HepG2 (cell line): ENCODE results near the gene ZFAND6. TPM values are rescaled to one million over a fixed set of nuclear protein-coding genes. Genes with fewer than 3 reads are reported as not detected.

ENCODE experiments used
- ASH2L ChIP-seq: fragments of 300-600, 200-600 bp; sonication (generic); IDR thresholded peaks from 2 replicates; pipeline ENCODE4 v1.7.0; 2017; ENCODE audit warnings: low read depth, mild to moderate bottlenecking, moderate library complexity, mixed read lengths, low read length; ENCODE audit not compliant: insufficient read length
- BORCS8-MEF2B ChIP-seq: sonication (generic); formaldehyde crosslinking; IDR thresholded peaks from 2 replicates; pipeline ENCODE4 v1.8.0; 2022; ENCODE audit warnings: mild to moderate bottlenecking, missing genetic modification reagents
- CSRNP1 ChIP-seq: sonication (generic); formaldehyde crosslinking; IDR thresholded peaks from 2 replicates; pipeline ENCODE4 v1.8.1; 2023; ENCODE audit warnings: mild to moderate bottlenecking, missing genetic modification reagents
- DNMT1 ChIP-seq: sonication (generic); formaldehyde crosslinking; IDR thresholded peaks from 2 replicates; pipeline ENCODE4 v1.5.1; 2020; ENCODE audit warnings: mild to moderate bottlenecking, missing genetic modification reagents
- GATA4 ChIP-seq: sonication (generic); IDR thresholded peaks from 2 replicates; pipeline ENCODE4 v1.6.1; 2016; ENCODE audit warnings: antibody characterized with exemption, low read depth, borderline replicate concordance
- HNF4G ChIP-seq, 2 experiments: sonication (generic) in 1 of 2; formaldehyde crosslinking in 1 of 2; IDR thresholded peaks; 2 replicates each; pipeline versions ENCODE4 v1.4.0 to v1.6.1; 2011 to 2020; ENCODE audit warnings: borderline replicate concordance in 2 of 2, low read depth in 2 of 2, mild to moderate bottlenecking in 2 of 2, low read length in 1 of 2, missing genetic modification reagents in 1 of 2, moderate library complexity in 1 of 2
- PHF20 ChIP-seq: sonication (generic); formaldehyde crosslinking; IDR thresholded peaks from 2 replicates; pipeline ENCODE4 v1.5.0; 2020; ENCODE audit warnings: mild to moderate bottlenecking, missing genetic modification reagents
- POLR2AphosphoS2 ChIP-seq: IDR thresholded peaks from 2 replicates; pipeline ENCODE4 v1.6.1; 2011; ENCODE audit warnings: low read depth, low read length, improper control_type of control experiment
- PRDM10 ChIP-seq: sonication (generic); formaldehyde crosslinking; IDR thresholded peaks from 2 replicates; pipeline ENCODE4 v1.4.0; 2020; ENCODE audit warnings: low read depth, missing genetic modification reagents
- REPIN1 ChIP-seq: sonication (generic); formaldehyde crosslinking; IDR thresholded peaks from 2 replicates; pipeline ENCODE4 v1.8.0; 2022; ENCODE audit warnings: missing genetic modification reagents, low read depth, mild to moderate bottlenecking, borderline replicate concordance
- TBP ChIP-seq: sonication (generic); formaldehyde crosslinking; IDR thresholded peaks from 2 replicates; pipeline ENCODE4 v1.5.0; 2020; ENCODE audit warnings: missing genetic modification reagents
- TBX2 ChIP-seq: sonication (generic); formaldehyde crosslinking; IDR thresholded peaks from 2 replicates; pipeline ENCODE4 v1.5.0; 2020; ENCODE audit warnings: missing genetic modification reagents, mild to moderate bottlenecking, borderline replicate concordance
- ZFX ChIP-seq: sonication (generic); formaldehyde crosslinking; IDR thresholded peaks from 2 replicates; pipeline ENCODE4 v1.4.0; 2020; ENCODE audit warnings: mild to moderate bottlenecking, low read depth, missing genetic modification reagents, moderate library complexity
- ZNF17 ChIP-seq: sonication (generic); formaldehyde crosslinking; IDR thresholded peaks from 2 replicates; pipeline ENCODE4 v1.5.0; 2020; ENCODE audit warnings: mild to moderate bottlenecking, missing genetic modification reagents
- ZNF572 ChIP-seq: sonication (generic); formaldehyde crosslinking; IDR thresholded peaks from 2 replicates; pipeline ENCODE4 v1.5.1; 2020; ENCODE audit warnings: mild to moderate bottlenecking, missing genetic modification reagents
- ZNF768 ChIP-seq: sonication (generic); formaldehyde crosslinking; IDR thresholded peaks from 2 replicates; pipeline ENCODE4 v1.4.0; 2020; ENCODE audit warnings: missing genetic modification reagents
- ZNF784 ChIP-seq: sonication (generic); formaldehyde crosslinking; IDR thresholded peaks from 2 replicates; pipeline ENCODE4 v1.5.1; 2020; ENCODE audit warnings: missing genetic modification reagents, mild to moderate bottlenecking, borderline replicate concordance
- polyA plus RNA-seq, 8 experiments: library from polyadenylated mRNA; depleted of rRNA in 3 of 8; stranded (reverse) in 7 of 8; unstranded in 1 of 8; fragments of >200 nt; fragmentation: Illumina TruSeq in 4 of 8; extraction: Trizol in 4 of 8; gene quantifications; 2 replicates each; pipeline versions ENCODE4 v1.2.1 to v1.2.3, GENCODE V29; 2011 to 2016; ENCODE audit warnings: low read depth in 4 of 8, missing spikeins in 1 of 8, mixed read lengths in 1 of 8; ENCODE audit not compliant: insufficient read depth in 1 of 8
- total RNA-seq, 5 experiments: library from RNA; depleted of rRNA; stranded (reverse); fragments of >200 nt; fragmentation: Illumina TruSeq; extraction: Trizol; gene quantifications; 2 replicates each; pipeline ENCODE4 v1.2.3, GENCODE V29; 2016; ENCODE audit warnings: low read depth in 1 of 5
- TF ChIP-seq, protein P1 (sequence below): sonication (generic); formaldehyde crosslinking; IDR thresholded peaks from 2 replicates; pipeline ENCODE4 v1.5.0; 2020; ENCODE audit warnings: missing genetic modification reagents, mild to moderate bottlenecking, borderline replicate concordance
- TF ChIP-seq, protein P2 (sequence below): IDR thresholded peaks from 2 replicates; pipeline ENCODE4 v1.6.1; 2018; ENCODE audit warnings: missing genetic modification reagents

ZFAND6 gene
- total and polyA plus RNA-seq, 2 of the 13 experiments (the other 11 are each of a cell fraction or from before 2014, with no cell fraction given), result 84.2 to 115 TPM

DNA sequence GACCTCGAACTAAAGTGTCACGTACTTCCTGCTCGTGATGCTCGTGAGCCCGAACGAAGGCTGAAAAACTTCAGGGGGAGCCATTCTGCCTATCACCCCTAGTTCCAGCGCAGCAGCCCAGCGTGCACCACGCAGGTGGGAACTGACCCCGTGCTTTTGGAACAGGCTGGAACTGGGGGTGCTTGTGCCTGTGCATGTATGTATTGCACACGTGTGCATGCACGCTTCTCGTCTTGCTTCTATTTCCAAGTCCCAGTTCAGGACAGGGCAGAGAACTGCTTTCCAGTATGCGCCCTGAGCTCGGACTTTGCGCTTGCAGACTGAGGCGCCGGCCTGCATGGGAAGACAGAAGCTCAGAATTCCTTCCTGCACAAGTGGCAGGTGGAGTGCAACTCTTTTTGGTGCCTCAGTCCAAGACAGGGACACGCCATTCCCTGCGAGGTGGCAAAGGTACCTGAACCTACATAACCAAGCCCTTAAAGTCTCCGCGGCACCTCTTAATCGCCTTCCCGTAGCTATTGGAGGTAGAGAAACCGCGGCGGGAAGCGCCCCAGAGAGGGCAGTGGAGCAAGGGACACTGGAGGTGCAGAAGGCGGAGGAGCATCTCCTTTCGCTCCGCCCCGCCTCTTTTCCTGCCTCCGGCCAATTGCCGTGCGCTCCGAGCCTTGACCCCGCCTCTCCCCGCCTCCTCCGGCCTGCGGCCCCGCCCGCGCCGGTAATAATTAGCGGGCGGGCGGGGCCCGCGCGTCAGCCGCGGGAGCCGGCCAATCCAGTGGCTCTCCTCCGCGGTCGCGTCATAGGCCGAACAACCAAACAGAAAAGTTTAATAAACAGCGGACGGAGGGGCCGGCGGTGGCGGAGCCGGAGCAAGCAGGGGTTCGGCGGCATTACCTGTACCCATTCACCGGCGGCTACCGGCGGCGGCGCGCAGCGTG is at the start of gene ZFAND6 (continued):
- TF ChIP-seq ASH2L (peak; percentile 32), GATA4 (peak; percentile 35; the same call in 1 of the 2 replicates), PHF20 (CRISPR knock-in tag) (peak; percentile 38; the same call in 1 of the 2 replicates), ZNF17 (CRISPR knock-in tag) (no peak), ZNF572 (CRISPR knock-in tag) (peak; percentile 83), HNF4G (IDR thresholded peaks at IDR 0.05; ENCODE audit: borderline replicate concordance, low read depth, low read length) (peak; percentile 51; the same call in 1 of the 2 replicates), HNF4G (CRISPR knock-in tag; IDR thresholded peaks at IDR 0.05; ENCODE audit: borderline replicate concordance, low read depth) (peak; percentile 29; the same call in 1 of the 2 replicates), ZNF768 (CRISPR knock-in tag) (no peak), BORCS8-MEF2B (CRISPR knock-in tag) (peak; percentile 37; the same call in 1 of the 2 replicates), CSRNP1 (CRISPR knock-in tag) (peak; percentile 52; the same call in 1 of the 2 replicates), TBX2 (CRISPR knock-in tag) (peak; percentile 25; the same call in 1 of the 2 replicates), DNMT1 (CRISPR knock-in tag) (no peak), ZFX (CRISPR knock-in tag) (peak; percentile 82), ZNF784 (CRISPR knock-in tag) (0 out of 2 replicates have a peak, but pooled peaks have one; percentile 9), POLR2AphosphoS2 (no peak), TBP (CRISPR knock-in tag) (no peak), PRDM10 (no peak; the same call in 1 of the 2 replicates), REPIN1 (peak; percentile 44; the same call in 1 of the 2 replicates)
- TF ChIP-seq, protein P1, sequence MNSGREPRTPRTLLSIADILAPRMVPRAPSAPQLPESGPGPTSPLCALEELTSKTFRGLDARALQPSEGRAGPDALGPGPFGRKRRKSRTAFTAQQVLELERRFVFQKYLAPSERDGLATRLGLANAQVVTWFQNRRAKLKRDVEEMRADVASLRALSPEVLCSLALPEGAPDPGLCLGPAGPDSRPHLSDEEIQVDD (CRISPR knock-in tag), result peak; percentile 55; the same call in 1 of the 2 replicates
- TF ChIP-seq, protein P2, sequence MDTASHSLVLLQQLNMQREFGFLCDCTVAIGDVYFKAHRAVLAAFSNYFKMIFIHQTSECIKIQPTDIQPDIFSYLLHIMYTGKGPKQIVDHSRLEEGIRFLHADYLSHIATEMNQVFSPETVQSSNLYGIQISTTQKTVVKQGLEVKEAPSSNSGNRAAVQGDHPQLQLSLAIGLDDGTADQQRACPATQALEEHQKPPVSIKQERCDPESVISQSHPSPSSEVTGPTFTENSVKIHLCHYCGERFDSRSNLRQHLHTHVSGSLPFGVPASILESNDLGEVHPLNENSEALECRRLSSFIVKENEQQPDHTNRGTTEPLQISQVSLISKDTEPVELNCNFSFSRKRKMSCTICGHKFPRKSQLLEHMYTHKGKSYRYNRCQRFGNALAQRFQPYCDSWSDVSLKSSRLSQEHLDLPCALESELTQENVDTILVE, result peak; percentile 51; the same call in 1 of the 2 replicates
